ENCODE data around the gene TMEM31.

- TF ChIP-seq POLR2A (IDR thresholded peaks at IDR 0.05; ENCODE audit: low read depth) = no peak
- TF ChIP-seq, protein P1, sequence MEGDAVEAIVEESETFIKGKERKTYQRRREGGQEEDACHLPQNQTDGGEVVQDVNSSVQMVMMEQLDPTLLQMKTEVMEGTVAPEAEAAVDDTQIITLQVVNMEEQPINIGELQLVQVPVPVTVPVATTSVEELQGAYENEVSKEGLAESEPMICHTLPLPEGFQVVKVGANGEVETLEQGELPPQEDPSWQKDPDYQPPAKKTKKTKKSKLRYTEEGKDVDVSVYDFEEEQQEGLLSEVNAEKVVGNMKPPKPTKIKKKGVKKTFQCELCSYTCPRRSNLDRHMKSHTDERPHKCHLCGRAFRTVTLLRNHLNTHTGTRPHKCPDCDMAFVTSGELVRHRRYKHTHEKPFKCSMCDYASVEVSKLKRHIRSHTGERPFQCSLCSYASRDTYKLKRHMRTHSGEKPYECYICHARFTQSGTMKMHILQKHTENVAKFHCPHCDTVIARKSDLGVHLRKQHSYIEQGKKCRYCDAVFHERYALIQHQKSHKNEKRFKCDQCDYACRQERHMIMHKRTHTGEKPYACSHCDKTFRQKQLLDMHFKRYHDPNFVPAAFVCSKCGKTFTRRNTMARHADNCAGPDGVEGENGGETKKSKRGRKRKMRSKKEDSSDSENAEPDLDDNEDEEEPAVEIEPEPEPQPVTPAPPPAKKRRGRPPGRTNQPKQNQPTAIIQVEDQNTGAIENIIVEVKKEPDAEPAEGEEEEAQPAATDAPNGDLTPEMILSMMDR (IDR thresholded peaks at IDR 0.05) = no peak
Measured at GRCh38 chrX:103663981-103664762, 46.5 kb upstream of the TMEM31 start.

Data from esophagus muscularis mucosa (tissue), 3 donors.